ENCODE measurements around the gene CEACAM16. TPM values are rescaled to one million over a fixed set of nuclear protein-coding genes. Genes with fewer than 3 reads are reported as not detected.
"Not testable (repeated sequence)": the region's sequence is repeated elsewhere in the genome, so short reads cannot be mapped to it uniquely, and the experiment has no call there.

Gene CEACAM16
- total and polyA plus RNA-seq, 9 donors = 0.31 to 0.84 (median 0.58) TPM

DNA sequence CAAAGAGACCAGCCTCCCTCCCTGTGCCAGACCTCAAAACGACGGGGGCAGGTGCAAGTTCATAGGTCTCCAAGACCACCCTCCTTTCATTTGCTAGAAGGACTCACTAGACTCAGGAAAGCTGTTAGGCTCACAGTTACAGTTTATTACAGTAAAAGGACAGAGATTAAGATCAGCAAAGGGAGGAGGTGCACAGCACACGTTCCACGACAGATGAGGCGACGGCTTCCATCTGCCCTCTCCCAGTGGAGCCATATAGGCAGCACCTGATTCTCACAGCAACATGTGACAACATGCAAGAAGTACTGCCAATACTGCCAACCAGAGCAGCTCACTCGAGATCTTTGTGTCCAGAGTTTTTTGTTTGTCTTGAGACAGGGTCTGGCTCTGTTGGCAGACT is 37.0 kb upstream of the CEACAM16 start:
- Histone ChIP-seq H3K4me1 (ENCODE audit: control insufficient read depth, insufficient read depth, low read length) (peaks cover 24% of the 10 kb centered on the region), H3K36me3 (ENCODE audit: control insufficient read depth, insufficient read depth, low read length) (peaks cover 48% of the 10 kb centered on the region), H3K27me3 (ENCODE audit: control insufficient read depth, insufficient read depth, low read length) (no peaks in the 10 kb centered on the region), H3K4me3 (ENCODE audit: low read length) (no peak overlapping the region), H3K27ac (ENCODE audit: low read length) (no peak overlapping the region), H3K9me3 (replicated peaks; ENCODE audit: control insufficient read depth, low read depth, low read length) (no peaks in the 10 kb centered on the region)
- no peak for DNase-seq
- 60% methylated on average over 1 of the region's 7 CpGs for WGBS (ENCODE audit: insufficient coverage)

DNA sequence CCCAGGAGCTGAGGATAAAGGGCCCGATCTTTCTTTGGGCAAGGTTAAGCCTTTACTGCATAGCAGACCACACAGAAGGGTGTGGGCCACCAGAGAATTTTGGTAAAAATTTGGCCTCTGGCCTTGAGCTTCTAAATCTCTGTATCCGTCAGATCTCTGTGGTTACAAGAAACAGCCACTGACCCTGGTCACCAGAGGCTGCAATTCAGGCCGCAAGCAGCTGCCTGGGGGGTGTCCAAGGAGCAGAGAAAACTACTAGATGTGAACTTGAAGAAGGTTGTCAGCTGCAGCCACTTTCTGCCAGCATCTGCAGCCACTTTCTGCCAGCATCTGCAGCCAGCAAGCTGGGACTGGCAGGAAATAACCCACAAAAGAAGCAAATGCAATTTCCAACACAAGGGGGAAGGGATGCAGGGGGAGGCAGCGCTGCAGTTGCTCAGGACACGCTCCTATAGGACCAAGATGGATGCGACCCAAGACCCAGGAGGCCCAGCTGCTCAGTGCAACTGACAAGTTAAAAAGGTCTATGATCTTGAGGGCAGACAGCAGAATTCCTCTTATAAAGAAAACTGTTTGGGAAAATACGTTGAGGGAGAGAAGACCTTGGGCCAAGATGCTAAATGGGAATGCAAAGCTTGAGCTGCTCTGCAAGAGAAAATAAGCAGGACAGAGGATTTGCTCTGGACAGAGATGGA is 36.1 kb upstream of the CEACAM16 start:
- 14% methylated on average over 6 of the region's 7 CpGs for WGBS (ENCODE audit: insufficient coverage)
- no peaks in the 10 kb centered on the region for H3K27me3 ChIP-seq (ENCODE audit: control insufficient read depth, insufficient read depth, low read length)
- H3K4me3 ChIP-seq (ENCODE audit: low read length) = no peak overlapping the region
- peak; percentile 65 for DNase-seq
- peaks cover 43% of the 10 kb centered on the region for H3K36me3 ChIP-seq (ENCODE audit: control insufficient read depth, insufficient read depth, low read length)
- H3K27ac ChIP-seq (ENCODE audit: low read length) = no peak overlapping the region
- no peaks in the 10 kb centered on the region for H3K9me3 ChIP-seq (replicated peaks; ENCODE audit: control insufficient read depth, low read depth, low read length)
- peaks cover 18% of the 10 kb centered on the region for H3K4me1 ChIP-seq (ENCODE audit: control insufficient read depth, insufficient read depth, low read length)

DNA sequence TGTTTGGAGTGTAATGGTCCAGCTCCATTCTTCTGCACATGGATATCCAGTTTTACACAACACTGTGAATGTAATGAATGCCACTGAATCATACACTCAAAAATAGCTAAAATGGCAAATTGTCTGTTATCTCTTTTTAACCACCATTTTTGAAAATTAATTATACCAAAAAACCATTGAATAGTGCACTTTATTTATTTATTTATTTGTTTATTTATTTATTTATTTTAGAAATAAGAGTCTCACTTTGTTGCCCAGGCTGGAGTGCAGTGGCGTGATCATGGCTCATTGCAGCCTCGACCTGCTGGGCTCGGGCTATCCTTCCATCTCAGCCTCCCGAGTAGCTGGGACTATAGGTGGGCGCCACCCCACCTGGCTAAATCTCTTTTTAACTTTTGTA is 35.0 kb upstream of the CEACAM16 start:
- H3K36me3 ChIP-seq (ENCODE audit: control insufficient read depth, insufficient read depth, low read length) = peaks cover 32% of the 10 kb centered on the region
- H3K27ac ChIP-seq (ENCODE audit: low read length) = no peak overlapping the region
- peaks cover 18% of the 10 kb centered on the region for H3K4me1 ChIP-seq (ENCODE audit: control insufficient read depth, insufficient read depth, low read length)

DNA sequence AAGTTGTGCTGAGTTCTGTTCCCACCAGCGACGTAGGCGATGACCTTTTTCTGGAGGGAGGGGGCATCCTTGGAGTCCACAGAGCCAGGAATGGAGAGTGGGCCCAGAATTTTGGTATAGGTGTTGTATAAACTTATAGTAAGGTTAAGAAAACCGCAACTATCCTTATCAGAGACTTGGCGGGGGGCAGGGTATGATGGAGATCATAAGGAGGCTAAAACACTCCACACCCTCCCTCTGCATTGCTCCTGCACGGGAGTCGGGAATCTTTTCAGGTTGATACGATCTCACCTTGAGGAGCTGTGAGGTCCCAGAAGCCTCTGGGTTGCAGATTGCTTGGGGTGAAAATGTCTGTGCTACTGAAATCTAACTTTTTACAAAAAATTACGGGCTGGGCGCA is 34.0 kb upstream of the CEACAM16 start:
- Histone ChIP-seq H3K27ac (ENCODE audit: low read length) (no peak overlapping the region), H3K4me1 (ENCODE audit: control insufficient read depth, insufficient read depth, low read length) (peaks cover 18% of the 10 kb centered on the region), H3K4me3 (ENCODE audit: low read length) (no peak overlapping the region), H3K27me3 (ENCODE audit: control insufficient read depth, insufficient read depth, low read length) (no peaks in the 10 kb centered on the region), H3K9me3 (replicated peaks; ENCODE audit: control insufficient read depth, low read depth, low read length) (no peaks in the 10 kb centered on the region), H3K36me3 (ENCODE audit: control insufficient read depth, insufficient read depth, low read length) (peaks cover 25% of the 10 kb centered on the region)
- DNase-seq = no peak
- WGBS (ENCODE audit: insufficient coverage) = 89% methylated on average over 4 of the region's 10 CpGs

More for the DNA sequence above, 35.0 kb upstream of the CEACAM16 start:
- H3K9me3 ChIP-seq (replicated peaks; ENCODE audit: control insufficient read depth, low read depth, low read length) = no peaks in the 10 kb centered on the region
- DNase-seq = no peak
- no CpG with 5 or more reads among the region's 5 CpGs for WGBS (ENCODE audit: insufficient coverage)
- H3K4me3 ChIP-seq (ENCODE audit: low read length) = no peak overlapping the region
- H3K27me3 ChIP-seq (ENCODE audit: control insufficient read depth, insufficient read depth, low read length) = no peaks in the 10 kb centered on the region

DNA sequence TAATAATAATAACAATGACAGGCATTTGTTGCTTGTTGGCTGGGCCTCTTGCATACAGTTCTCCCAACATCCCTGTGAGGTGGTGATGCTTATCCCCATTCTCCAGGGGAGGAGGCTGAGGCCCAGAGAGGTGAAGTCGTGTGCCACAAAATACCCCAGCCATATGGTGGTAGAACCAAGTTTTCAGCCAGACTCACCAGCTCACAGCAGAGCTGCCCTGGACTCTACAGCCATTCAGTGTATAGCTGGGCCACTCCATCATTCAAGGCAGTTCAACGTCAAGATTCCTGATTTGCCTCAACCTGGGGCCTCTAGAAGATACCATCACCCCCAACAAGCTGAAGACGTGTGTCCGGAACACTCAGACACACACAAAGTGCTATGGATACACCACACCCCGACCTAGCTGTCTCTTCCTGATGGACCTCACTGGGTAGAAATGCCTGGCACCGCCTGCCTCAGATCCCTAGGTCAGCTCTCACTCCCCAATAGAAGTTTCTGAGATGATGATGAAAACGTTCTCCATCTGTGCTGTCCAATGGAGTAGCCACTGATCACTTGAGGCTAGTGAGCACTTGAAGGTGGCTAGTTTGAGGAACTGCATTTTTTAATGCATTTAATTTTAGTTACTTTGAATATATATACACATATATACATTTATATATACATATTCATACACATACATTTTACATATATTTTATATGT is 31.9 kb upstream of the CEACAM16 start:
- peaks cover 17% of the 10 kb centered on the region for H3K4me1 ChIP-seq (ENCODE audit: control insufficient read depth, insufficient read depth, low read length)
- no peak overlapping the region for H3K4me3 ChIP-seq (ENCODE audit: low read length)
- no peaks in the 10 kb centered on the region for H3K27me3 ChIP-seq (ENCODE audit: control insufficient read depth, insufficient read depth, low read length)
- WGBS (ENCODE audit: insufficient coverage) = 79% methylated on average over 4 of the region's 7 CpGs
- peaks cover 11% of the 10 kb centered on the region for H3K36me3 ChIP-seq (ENCODE audit: control insufficient read depth, insufficient read depth, low read length)
- no peak for DNase-seq
- H3K27ac ChIP-seq (ENCODE audit: low read length) = no peak overlapping the region
- no peaks in the 10 kb centered on the region for H3K9me3 ChIP-seq (replicated peaks; ENCODE audit: control insufficient read depth, low read depth, low read length)

DNA sequence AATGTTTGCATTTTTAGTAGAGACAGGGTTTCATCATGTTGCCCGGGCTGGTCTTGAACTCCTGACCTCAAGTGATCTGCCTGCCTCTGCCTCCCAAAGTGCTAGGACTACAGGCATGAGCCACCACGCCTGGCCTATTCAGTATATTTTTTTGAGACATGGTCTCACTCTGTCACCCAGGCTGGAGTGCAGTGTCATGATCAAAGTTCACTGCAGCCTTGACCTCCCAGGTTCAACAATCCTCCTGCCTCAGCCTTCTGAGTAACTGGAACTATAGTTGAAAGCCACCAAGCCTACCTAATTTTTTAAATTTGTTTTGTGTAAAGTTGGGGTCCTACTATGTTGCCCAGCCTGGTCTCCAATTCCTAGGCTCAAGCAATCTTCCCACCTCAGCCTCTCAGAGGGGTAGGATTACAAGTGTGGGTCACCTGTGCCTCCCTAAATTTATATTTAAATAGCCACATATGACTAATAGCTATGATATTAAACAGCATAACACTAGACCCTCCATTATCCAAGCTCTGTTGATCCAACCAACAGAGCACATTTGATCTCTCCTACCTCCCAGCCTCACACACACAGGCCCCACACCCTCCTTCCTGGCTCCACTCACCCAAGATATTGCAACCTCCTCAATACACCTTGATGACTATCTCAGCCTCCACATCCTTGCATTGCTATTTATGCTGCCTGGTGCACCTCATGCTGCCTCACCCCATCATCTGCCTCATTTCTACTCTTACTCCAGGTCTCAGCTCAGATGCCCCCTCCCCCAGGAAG is 29.8 kb upstream of the CEACAM16 start:
- 94% methylated on average over 2 of the region's 2 CpGs for WGBS (ENCODE audit: insufficient coverage)

DNA sequence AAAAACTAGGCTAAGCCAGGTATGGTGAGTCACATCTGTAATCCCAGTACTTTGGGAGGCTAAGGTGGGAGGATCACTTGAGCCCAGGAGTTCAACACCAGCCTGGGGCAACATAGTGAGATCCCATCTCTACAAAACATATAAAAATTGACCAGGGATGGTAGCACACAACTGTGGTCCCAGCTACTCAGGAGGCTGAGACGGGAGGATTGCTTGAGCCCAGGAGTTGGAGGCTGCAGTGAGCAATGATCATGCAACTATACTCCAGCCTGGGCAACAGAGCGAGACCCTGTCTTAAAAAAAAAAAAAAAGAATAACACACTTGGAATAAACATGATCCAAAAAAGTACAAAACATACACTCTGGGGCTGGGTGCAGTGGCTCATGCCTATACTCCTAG is 28.9 kb upstream of the CEACAM16 start:
- H3K9me3 ChIP-seq (replicated peaks; ENCODE audit: control insufficient read depth, low read depth, low read length); H3K4me1 ChIP-seq (ENCODE audit: control insufficient read depth, insufficient read depth, low read length); DNase-seq; H3K4me3 ChIP-seq (ENCODE audit: low read length); H3K27ac ChIP-seq (ENCODE audit: low read length); H3K27me3 ChIP-seq (ENCODE audit: control insufficient read depth, insufficient read depth, low read length); H3K36me3 ChIP-seq (ENCODE audit: control insufficient read depth, insufficient read depth, low read length): not testable (repeated sequence)
- no CpG with 5 or more reads among the region's 2 CpGs for WGBS (ENCODE audit: insufficient coverage)

More for the DNA sequence above, 29.8 kb upstream of the CEACAM16 start:
- Histone ChIP-seq H3K4me1 (ENCODE audit: control insufficient read depth, insufficient read depth, low read length) (no peaks in the 10 kb centered on the region), H3K27me3 (ENCODE audit: control insufficient read depth, insufficient read depth, low read length) (no peaks in the 10 kb centered on the region), H3K4me3 (ENCODE audit: low read length) (no peak overlapping the region), H3K9me3 (replicated peaks; ENCODE audit: control insufficient read depth, low read depth, low read length) (no peaks in the 10 kb centered on the region), H3K27ac (ENCODE audit: low read length) (no peak overlapping the region), H3K36me3 (ENCODE audit: control insufficient read depth, insufficient read depth, low read length) (peaks cover 5% of the 10 kb centered on the region)
- no peak for DNase-seq

DNA sequence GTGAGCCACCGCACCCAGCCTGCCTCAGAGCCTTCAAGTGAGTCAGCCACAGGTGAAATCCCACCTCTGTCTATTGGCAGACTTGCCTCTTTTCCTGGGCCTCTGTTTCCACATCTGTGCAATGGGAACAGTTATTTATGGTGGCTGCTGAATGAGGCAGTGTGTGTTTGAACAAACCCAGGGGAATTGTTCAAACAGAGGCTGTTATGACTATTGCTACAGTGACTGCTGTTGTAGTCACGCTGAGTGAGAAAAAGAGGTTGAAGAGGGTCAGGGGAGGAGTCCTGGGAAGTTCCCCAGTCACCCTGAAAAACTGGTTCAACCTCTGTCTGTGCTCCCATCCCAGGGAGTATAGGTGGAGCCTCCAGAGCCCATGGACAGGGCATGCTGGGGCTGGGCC is 27.6 kb upstream of the CEACAM16 start, which contains the start of gene CEACAM19:
CEACAM19 (plus strand) TSS at position 83 of the 400 bp plus-strand sequence. CDS start 450 bp downstream, outside the sequence.
- Histone ChIP-seq H3K9me3 (replicated peaks; ENCODE audit: control insufficient read depth, low read depth, low read length) (no peaks in the 10 kb centered on the region), H3K4me3 (ENCODE audit: low read length) (no peak within 1 kb of the TSS), H3K4me1 (ENCODE audit: control insufficient read depth, insufficient read depth, low read length) (no peaks in the 10 kb centered on the region), H3K27me3 (ENCODE audit: control insufficient read depth, insufficient read depth, low read length) (no peaks in the 10 kb centered on the region), H3K27ac (ENCODE audit: low read length) (no peak within 1 kb of the TSS), H3K36me3 (ENCODE audit: control insufficient read depth, insufficient read depth, low read length) (peaks cover 3% of the 10 kb centered on the region)
- no peak for DNase-seq
- 67% methylated on average over 2 of the region's 2 CpGs for WGBS (ENCODE audit: insufficient coverage)

DNA sequence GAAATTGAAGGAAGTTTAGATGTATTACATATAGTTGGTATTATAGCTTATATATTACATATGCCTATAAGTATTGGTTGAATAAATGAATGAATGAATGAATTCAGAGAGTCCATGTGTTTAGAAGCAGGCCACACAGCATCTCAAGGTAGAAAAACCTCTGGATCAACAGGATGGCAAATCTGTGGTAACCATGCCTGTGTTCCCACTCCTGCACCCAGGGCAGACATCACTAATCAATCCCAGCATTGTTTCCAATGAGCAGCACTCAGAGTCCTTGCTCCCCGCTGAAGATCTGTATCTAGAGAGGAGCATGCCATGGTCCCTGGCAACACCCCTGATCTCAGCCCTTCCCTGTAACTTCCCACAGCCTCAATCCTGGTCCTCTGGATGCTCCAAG is 26.7 kb upstream of the CEACAM16 start:
- Histone ChIP-seq H3K27me3 (ENCODE audit: control insufficient read depth, insufficient read depth, low read length) (no peaks in the 10 kb centered on the region), H3K4me1 (ENCODE audit: control insufficient read depth, insufficient read depth, low read length) (no peaks in the 10 kb centered on the region), H3K4me3 (ENCODE audit: low read length) (no peak overlapping the region), H3K36me3 (ENCODE audit: control insufficient read depth, insufficient read depth, low read length) (peaks cover 3% of the 10 kb centered on the region), H3K9me3 (replicated peaks; ENCODE audit: control insufficient read depth, low read depth, low read length) (no peaks in the 10 kb centered on the region), H3K27ac (ENCODE audit: low read length) (no peak overlapping the region)
- DNase-seq = no peak
- WGBS (ENCODE audit: insufficient coverage) = 83% methylated on average over 1 of the region's 1 CpG

DNA sequence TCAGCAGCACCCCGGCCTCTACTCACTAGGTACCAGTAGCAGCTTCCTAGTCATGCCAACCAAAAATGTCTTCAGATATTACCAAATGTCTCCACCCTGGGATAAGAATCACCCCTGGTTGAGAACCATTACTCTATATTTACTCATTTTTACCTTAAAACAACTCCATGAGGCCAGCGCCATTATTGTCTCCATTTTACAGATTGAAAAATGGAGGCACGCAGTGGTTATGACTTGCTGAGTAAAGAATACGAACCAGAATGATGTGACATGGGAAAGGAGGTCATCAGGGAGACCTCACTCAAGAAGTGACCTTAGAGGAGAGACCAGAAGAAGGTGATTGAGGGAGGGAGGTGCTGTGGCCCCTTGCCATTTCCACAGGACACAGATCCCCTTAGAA is 25.4 kb upstream of the CEACAM16 start:
- Histone ChIP-seq H3K4me3 (ENCODE audit: low read length) (no peak overlapping the region), H3K27me3 (ENCODE audit: control insufficient read depth, insufficient read depth, low read length) (no peaks in the 10 kb centered on the region), H3K36me3 (ENCODE audit: control insufficient read depth, insufficient read depth, low read length) (peaks cover 3% of the 10 kb centered on the region), H3K4me1 (ENCODE audit: control insufficient read depth, insufficient read depth, low read length) (no peaks in the 10 kb centered on the region), H3K27ac (ENCODE audit: low read length) (no peak overlapping the region), H3K9me3 (replicated peaks; ENCODE audit: control insufficient read depth, low read depth, low read length) (no peaks in the 10 kb centered on the region)
- 87% methylated on average over 2 of the region's 4 CpGs for WGBS (ENCODE audit: insufficient coverage)
- no peak for DNase-seq

Measured in muscle of leg (tissue), 11 donors.